HG02852 (cell line): ENCODE data around the gene DPYD.
"Not testable (repeated sequence)": the region's sequence is repeated elsewhere in the genome, so short reads cannot be mapped to it uniquely, and the experiment has no call there.

Experiments
- ATAC-seq: cut with Tn5 transposase; IDR thresholded peaks from one replicate; pipeline ENCODE4 v1.9.1; 2021; ENCODE audit warnings: mild to moderate bottlenecking, moderate library complexity; ENCODE audit not compliant: unreplicated experiment

Gene DPYD

DNA sequence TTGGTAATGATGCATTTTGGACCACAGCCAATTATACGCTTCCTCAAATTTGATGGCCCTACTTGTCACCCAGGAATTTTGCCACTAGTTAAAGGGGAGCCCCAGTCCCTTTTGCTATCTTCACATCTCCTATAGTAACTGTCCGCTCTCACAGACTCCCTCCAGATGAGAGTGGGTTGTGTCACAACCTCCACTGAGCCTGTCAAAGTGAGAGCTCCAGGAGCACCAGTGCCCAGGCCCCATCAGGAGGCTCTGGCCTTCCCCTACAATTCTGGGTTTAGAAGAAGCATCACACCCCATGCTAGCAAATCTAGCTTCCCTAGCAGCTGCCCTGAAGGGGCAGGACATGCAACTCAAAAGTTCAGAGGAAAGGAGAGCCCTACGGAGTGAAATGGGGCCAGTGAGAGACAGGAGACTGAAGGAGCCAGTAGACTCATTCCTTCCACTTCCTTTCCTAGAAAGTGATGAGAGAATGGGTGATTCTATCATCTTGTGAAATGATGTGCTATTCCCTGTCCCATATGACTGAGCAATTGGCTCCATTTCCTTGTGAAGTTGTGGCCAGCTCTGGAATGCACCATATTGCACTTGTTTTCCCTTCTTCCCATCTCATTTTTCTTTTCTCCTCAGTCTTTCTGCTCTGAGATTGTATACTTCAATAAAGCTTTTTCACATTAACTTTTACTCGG, 541.3 kb downstream of the DPYD start:
- no peak for ATAC-seq

DNA sequence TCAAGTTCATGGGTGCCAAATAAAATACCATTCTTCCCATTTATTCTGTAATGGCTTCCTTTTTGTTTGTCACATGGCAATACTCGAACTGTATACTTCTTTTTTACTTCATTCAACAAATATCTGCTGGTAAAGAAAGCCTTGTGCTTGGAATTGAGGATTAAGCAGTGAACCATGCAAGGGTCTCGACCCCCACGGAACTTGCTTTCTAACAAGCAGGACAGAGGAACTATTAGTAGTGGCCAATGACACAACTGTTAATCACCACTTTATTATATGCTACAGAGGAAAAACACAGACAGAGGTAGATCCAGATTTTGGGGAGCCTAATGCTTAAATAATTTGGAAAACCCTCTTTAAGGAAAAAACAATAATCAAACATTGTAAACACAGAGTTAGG, 542.2 kb downstream of the DPYD start:
- ATAC-seq, result no peak

DNA sequence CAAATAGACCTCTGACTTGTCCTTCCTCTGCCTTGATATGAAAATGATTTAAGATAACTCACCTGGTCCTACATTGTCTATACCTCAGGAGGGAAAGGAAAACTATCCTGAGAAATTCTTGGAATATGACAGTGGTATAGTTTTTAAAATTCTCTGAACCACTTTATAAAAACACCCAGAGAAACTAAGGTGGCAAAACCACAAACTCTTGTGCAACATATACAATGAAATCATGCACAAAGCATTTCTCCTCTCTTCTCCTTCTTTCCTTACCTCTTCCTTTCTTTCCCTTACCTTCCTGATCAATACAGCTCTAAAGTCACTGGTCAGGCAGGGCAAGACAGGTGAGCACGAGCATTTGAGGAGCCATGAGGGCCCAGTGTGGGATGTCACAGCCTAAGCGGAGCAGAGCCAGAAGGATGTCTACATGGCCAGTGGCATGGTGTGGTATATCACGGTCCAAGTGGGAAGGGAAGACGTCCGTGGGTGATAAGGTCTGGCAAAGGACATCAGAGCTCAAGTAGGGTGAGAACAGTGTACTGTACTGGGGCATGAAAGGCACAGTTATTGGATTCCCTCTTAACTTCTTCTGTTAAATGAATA, 543.3 kb downstream of the DPYD start:
- ATAC-seq, result no peak

DNA sequence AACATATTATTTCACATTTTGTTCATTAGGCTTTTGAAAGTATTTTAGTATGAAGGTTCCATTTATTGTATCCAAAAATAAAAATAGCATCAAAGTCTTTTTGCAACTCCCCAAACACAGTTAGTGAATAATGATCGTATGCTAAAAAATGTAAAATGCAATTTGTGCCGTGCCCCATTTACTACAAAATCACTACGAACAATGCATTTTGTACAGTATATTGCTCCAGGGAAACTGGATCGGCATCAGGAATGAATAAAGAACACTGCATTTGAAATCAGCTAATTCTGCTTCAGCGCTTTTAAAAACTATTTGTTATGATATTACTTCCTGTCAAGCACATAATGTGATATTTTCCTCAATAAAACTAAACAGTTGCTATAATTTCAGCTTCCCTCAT, 547.8 kb downstream of the DPYD start:
- no peak for ATAC-seq

DNA sequence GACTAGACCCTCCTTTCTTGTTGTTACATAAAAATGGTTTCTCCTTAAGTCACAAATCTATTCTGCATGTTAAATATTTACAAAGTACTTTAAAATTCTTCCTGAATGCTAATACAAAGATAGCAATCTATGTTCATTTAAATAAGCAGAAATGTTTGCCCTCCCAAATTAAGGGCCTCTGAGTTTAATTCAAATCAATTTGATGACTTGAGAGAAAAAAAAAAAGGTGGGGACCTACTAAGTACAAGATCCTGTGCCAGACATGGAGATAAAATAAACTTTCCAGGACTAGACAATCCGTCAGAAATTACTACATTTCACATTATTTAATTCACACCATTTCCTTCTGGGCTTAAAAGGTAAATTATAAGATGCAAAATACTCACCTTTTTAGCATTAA, 548.3 kb downstream of the DPYD start:
- ATAC-seq, result no peak

DNA sequence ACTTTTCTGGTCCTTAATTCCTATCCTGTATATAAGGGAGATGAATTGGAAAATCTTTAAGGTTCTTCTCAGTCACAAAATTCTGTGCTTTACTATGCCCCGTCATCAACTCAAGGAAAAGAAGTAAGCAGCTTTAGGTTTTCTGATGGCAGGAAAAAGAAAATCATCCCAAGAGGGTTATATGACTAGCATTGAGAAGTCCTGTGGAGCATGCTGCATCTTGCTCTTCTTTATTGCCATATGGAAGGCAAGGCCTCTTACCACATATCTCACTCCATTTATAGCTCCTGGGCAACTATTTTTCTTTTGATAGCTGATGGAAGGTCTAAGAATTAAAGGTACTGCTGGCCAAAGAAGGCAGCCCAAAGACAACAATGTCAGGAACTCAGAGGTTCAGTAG, 552.5 kb downstream of the DPYD start:
- ATAC-seq, result no peak

DNA sequence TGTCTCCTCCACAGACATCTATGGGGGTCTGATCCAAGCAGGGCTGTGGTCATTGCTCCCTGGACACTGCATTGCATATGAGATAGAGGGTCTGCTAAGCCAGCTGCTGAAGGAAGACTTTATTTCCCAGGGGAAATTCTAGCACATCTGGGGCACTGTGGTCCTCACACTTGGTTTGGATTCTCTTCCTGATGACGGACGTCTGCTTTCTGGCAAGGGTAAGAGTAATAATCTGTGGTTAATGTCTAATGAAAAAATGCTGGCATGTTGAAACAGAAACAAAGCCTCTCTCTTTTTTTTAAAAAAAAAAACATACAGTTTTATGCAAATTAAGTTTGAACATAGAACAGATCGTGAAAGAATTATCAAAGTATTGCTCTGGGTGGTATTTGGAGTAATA, 553.9 kb downstream of the DPYD start:
- ATAC-seq, result no peak

DNA sequence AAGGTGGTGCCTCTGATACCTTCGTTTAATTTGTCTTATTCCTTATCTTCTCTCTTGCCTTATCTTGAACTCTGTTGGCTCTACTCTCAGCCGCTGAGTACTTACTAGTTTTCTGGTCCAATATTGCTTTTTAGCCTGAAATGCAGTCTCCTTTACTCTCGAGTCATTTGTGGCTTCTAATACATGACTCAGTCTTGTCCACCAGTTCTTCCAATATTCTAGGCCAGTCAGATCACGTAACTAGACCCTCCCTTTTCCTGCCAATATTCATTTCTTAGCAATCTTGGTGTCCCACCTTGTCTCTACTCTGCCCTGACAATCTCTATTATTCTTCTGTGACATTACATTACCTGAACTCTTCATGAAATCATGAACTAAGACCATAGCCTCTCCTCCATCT, 555.8 kb downstream of the DPYD start:
- no peak for ATAC-seq

DNA sequence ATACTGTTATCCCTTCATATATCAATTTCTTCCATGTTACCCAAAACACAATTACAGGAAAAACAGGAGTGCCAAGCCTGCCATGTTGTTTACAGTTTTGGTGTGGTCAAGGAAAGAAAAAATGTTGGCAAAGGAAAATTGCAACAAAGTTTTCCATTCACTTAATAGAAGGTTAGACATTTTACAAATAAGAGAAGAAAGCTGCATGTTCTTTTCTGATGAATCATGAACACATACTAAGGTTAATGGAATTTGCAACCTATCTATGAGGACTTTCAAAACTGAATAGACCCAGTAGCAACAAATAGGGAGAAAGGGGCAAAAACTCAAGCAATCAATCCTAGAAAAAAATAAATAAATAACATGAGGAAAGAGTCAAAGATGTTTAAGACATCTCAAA, 556.7 kb downstream of the DPYD start:
- ATAC-seq, result no peak

DNA sequence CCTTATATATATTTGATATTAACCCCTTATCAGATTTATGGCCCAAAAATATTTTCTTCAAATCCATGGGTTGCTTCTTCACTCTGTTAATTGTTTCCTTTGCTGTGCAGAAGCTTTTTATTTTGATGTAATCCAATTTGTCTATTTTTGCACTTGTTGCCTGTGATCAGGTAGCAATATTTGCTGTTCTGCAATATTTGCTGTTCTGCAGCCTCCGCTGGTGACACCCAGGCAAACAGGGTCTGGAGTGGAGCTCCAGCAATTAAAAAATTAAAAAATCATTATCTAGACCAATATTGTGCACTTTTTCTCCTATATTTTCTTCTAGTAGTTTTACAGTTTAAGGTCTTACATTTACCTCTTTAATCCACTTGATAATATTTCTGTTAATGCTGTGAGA, 564.5 kb downstream of the DPYD start:
- ATAC-seq, result no peak

DNA sequence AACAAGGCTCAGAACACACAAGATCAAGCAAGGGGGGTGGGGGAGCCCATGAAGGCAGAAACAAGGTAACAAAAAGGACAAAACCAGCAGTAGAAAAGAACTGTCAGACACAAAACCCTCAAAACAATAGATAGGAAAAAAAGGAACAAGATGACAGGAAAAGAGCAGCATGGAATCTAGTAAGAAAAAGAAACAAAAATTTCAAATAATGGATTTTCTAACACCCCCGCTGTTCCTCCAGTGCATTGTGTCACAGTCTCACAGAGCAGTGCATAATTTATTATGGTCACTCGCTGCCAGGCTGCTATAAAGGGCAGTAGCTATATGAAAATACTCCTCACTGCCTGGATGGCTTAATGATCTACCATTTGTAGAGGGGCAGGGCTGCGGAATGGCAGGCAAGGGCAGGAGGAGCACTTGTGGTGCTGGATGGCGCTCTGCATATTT, 567.9 kb downstream of the DPYD start:
- no peak for ATAC-seq

DNA sequence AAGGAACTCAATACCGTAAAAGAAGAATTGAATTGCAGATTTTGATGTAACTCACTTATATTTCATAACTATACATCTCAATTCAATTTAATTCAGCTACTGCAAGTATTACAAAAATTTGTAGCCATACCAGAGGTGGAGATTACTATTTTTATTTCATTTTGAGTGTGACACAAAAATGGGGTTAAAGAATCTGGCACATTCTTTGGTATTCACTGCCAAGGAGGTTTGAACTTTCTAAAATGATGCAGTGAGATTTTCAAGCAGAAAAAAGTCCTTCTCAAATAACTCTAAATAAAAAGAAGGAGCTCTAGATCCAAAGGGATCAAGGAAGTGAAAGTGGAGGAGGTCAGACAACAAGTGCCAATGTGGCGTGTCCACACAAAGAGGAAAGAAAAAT, 569.0 kb downstream of the DPYD start:
- ATAC-seq, result no peak

DNA sequence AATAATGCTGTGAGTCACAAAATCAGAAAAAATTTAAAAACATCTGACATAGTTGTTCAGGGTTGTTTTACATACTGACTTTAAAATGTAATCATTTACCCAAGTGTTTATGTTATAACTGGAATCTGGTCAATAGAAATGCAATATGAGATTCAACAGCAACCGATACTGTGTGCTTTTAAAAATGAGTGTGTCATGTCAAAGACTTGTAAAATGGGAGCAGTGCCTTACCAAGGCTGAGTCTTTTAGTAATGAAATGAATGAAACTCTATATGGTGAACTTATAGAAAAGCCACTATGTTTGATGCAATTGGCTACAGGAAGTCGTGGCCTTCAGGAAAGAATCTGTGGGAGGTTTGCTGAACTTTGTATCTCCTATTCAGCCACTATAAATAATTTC, 570.2 kb downstream of the DPYD start:
- no peak for ATAC-seq

DNA sequence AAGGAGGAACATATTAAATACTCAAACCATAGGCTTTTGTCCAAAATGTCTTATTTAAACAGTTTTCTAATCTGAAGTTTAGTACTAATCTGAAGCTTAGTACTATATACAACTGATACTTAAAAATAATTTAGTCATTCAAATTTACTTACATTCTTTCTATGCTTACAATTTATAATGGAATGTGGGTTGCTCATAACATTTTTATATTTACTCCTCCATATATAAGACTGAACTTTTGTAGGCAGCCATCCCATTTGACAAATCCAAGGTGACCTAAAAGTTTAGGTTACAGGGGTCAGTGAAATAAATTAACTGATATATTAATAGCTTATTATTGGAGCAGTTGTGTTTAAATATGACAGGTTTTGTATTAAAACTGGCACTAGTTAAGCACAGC, 570.6 kb downstream of the DPYD start:
- no peak for ATAC-seq

DNA sequence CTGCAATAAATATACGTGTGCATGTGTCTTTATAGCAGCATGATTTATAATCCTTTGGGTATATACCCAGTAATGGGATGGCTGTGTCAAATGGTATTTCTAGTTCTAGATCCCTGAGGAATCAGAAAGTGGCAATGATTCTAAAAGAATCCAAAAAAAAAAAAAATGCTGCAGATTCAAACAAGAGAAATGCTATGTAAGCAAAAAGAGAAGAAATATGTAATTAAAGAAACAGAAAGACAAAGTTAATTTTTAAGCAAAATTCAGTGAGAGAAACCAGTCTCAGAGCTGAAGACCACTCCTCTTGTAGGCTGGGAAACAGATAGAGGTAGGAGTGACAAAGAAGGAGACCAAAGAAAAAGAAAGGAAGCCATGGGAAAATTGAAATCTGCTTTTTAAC, 571.0 kb downstream of the DPYD start:
- not testable (repeated sequence) for ATAC-seq

DNA sequence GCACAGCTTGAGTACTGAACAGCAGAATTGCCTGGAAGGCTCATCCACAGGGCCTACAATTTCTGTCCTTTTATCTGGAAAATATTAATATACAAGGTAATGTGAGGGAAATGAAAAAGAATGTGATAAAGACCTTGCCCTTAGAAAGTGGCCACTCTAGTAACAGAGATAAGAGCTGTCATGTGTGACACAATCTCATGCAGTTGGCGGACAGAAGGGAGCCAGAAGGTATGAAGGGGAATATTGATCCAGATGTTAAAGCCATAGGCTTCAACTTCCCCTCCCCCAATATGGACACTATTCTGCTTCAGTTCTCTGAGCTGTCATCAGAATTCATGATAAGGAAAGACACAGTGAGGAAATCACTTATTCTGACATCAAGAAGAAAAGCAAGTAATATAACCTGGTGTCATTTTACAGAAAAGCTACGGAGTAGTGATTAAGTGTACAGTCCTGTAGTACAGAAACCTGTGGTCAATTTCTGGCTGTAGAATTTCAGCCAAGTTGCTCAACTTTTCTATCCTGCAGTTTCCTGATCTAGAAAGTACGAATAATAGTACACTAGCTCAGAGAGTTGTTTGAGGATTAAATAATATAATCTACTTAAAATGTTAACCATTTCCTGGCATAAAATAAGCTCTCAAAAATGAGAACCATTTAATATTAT, 572.1 kb downstream of the DPYD start:
- ATAC-seq, result no peak

DNA sequence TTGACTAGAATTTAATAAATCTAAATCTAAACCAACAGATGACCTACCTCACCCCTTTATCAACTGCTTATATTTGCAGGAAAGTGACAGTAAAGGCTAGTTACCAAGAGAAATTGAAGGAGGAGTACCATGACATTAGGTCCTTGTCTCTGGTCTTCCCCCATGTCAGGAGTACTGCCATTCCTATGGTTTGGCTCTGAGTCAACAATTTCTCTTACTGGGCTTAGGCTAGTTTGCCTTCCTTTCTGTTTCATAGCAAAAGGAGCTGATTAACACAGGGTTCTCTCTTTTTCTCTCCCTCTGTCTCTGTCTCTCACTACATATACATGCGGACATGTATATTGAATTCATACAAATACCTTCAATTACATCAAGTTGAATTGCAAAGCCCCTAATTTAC, 579.9 kb downstream of the DPYD start:
- ATAC-seq, result no peak

DNA sequence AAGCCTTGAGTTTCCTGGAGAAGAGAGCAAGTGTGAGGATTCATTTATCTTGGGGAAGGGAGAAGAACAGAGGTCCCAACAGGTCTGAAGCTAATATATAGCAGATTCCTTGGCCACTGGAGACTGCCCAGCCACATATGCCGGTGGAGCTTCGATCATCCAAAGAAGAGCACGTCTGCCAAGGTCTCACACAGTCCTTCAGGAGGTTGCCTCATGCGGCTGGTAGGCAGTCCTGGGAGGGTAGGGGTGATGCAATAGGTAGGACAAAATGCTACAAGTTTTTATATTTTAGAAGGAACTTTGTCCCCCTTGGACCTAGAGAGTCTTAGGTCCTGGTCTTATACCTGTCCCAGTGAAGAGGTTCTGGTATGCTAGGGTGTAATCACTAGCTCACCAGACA, 582.5 kb downstream of the DPYD start:
- ATAC-seq, result no peak

DNA sequence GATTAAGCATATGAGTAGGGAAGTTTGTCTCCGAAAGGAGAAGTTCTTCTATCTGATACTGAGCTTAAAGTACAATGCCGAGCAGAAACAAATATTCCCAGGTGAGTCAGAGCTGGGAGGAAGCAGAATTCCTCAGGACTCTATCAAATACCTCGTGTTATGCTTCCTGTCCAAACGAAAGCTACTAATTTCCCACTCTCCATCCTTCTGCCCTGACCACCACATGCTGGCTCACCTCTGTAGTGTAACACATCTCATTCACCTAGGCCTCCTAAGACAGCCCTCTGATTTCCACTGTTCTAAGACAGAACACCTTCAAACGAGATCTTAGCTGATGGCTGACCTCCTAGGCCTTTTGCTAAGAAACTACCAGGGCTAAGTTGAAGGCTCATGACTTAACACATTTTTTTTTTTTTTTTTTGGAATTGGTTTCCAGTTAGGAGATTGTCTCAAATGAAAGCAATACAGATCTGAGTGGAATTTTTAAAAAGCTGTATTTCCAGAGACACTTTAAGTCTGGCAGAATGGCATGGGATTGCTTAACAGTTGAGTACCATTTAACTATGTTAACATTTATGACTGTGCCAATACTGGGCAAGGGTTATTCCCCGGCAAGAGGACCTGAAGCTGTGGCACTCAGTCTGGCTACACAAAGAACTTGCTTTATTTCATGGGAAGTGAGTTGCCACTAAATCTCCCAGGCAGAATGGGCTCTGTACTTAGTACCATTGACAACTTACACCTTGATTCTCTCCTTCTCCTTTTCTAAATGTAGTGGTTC, 583.4 kb downstream of the DPYD start:
- no peak for ATAC-seq

DNA sequence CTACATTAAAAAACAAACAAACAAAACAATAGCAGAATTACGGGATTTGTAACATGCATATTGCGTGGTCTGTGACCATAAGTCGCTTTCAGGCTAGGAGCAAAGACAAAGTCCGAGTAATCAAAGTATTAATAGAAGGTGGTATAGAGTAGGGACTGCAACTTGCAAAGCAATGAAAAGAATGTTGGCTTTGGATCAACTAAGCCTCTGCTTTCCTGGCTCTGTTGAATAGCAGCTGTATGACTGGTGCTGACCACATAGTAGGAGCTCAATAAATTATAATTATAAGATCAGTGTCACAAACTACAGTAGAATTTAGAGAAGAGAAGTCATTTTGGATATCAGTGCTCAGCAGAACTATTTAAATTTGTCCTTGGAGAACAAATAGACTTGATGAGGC, 586.4 kb downstream of the DPYD start:
- ATAC-seq, result no peak

DNA sequence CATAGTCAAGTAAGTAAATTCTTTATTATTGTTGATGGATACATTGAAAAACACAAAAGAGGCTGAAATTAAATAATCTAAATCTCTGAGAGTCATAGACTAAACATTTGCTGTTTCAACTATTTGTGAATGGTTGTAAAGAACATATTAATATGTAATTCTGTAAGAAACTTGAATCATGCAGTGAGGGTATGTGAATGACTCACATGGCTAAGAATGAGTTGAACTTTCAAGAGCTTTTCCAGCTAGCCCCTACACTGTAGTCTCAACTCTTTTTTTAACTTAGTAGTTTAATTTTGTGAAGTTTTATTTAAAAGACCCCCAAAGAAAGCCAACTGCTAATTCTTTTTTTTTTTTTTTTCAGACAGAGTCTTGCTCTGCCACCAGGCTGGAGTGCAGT, 588.1 kb downstream of the DPYD start:
- ATAC-seq, result no peak

DNA sequence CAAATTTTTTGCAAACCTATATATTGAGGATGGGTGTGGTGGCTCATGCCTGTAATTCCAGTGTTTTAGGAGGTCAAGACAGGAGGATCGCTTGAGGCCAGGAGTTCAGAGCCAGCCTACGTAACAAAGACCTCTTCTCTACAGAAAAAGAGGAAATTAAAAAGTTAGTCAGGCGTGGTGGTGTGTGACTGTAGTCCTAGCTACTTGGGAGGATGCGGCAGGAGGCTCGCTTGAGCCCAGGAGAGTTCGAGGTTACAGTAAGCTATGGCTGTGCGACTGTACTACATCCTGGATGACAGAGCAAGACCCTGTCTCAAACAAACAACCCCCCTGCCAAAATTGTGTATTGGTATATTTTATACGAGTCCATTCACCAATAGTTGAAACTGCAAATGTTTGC, 589.7 kb downstream of the DPYD start:
- ATAC-seq, result no peak
